ENCODE results near the gene SORCS2. TPM values are rescaled to one million over a fixed set of nuclear protein-coding genes. Genes with fewer than 3 reads are reported as not detected.

SORCS2 gene
- total RNA-seq, 1 donor from 2014 or later, result 29.5 TPM

DNA sequence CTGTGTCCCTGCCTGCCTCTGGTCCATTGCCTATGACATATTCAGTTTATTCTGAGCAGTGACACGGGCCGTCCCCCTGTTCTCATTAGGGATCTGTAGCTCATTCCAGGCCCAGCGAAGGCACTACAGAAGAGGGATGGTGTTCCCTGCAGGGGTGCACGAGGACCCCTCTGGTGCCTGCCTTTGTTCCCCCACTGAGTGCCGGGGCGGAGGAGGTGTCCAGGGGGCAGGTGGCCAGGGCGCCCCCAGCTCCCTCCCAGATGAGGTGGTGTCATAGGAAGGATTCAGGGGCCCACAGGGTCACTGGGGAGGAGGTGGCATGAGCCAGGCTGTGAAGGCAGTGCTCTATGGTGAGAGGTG is 61.0 kb downstream of the SORCS2 start:
- Mint-ChIP-seq H3K4me1 (ENCODE audit: low read depth, unreplicated experiment) (peaks cover 31% of the 10 kb centered on the region), H3K27ac (ENCODE audit: unreplicated experiment) (no peak overlapping the region), H3K27me3 (ENCODE audit: unreplicated experiment) (peaks cover 16% of the 10 kb centered on the region), H3K4me3 (ENCODE audit: unreplicated experiment) (no peak overlapping the region), H3K9me3 (ENCODE audit: unreplicated experiment) (peaks cover 18% of the 10 kb centered on the region), H3K36me3 (ENCODE audit: unreplicated experiment) (no peaks in the 10 kb centered on the region)
- TF ChIP-seq, protein P1, sequence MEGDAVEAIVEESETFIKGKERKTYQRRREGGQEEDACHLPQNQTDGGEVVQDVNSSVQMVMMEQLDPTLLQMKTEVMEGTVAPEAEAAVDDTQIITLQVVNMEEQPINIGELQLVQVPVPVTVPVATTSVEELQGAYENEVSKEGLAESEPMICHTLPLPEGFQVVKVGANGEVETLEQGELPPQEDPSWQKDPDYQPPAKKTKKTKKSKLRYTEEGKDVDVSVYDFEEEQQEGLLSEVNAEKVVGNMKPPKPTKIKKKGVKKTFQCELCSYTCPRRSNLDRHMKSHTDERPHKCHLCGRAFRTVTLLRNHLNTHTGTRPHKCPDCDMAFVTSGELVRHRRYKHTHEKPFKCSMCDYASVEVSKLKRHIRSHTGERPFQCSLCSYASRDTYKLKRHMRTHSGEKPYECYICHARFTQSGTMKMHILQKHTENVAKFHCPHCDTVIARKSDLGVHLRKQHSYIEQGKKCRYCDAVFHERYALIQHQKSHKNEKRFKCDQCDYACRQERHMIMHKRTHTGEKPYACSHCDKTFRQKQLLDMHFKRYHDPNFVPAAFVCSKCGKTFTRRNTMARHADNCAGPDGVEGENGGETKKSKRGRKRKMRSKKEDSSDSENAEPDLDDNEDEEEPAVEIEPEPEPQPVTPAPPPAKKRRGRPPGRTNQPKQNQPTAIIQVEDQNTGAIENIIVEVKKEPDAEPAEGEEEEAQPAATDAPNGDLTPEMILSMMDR (IDR thresholded peaks at IDR 0.05; ENCODE audit: partially characterized antibody, unreplicated experiment), result no peak
- DNase-seq, result no peak

DNA sequence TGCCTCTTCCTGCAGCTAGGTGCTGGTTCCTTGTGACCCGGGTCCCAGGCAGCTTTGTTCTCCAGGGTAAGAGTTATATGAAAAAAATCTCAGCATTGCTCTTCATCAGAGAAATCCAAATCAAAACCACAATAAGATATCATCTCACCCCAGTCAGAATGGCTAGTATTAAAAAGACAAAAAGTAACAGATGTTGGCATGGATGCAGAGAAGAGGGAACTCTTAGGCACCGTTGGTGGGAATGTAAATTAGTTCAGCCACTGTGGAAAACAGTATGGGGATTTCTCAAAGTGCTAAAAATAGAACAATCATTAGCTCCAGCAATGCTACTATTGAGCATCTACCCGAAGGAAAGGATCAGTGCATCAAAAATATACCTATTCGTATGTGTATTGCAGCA is 61.5 kb downstream of the SORCS2 start:
- no peak for DNase-seq
- peaks cover 19% of the 10 kb centered on the region for H3K9me3 Mint-ChIP-seq (ENCODE audit: unreplicated experiment)
- H3K27ac Mint-ChIP-seq (ENCODE audit: unreplicated experiment), result peak overlapping the region; percentile 53
- TF ChIP-seq, protein P1 (IDR thresholded peaks at IDR 0.05; ENCODE audit: partially characterized antibody, unreplicated experiment), result no peak
- H3K36me3 Mint-ChIP-seq (ENCODE audit: unreplicated experiment), result peaks cover 3% of the 10 kb centered on the region
- peaks cover 12% of the 10 kb centered on the region for H3K27me3 Mint-ChIP-seq (ENCODE audit: unreplicated experiment)
- peaks cover 31% of the 10 kb centered on the region for H3K4me1 Mint-ChIP-seq (ENCODE audit: low read depth, unreplicated experiment)
- H3K4me3 Mint-ChIP-seq (ENCODE audit: unreplicated experiment), result no peak overlapping the region

DNA sequence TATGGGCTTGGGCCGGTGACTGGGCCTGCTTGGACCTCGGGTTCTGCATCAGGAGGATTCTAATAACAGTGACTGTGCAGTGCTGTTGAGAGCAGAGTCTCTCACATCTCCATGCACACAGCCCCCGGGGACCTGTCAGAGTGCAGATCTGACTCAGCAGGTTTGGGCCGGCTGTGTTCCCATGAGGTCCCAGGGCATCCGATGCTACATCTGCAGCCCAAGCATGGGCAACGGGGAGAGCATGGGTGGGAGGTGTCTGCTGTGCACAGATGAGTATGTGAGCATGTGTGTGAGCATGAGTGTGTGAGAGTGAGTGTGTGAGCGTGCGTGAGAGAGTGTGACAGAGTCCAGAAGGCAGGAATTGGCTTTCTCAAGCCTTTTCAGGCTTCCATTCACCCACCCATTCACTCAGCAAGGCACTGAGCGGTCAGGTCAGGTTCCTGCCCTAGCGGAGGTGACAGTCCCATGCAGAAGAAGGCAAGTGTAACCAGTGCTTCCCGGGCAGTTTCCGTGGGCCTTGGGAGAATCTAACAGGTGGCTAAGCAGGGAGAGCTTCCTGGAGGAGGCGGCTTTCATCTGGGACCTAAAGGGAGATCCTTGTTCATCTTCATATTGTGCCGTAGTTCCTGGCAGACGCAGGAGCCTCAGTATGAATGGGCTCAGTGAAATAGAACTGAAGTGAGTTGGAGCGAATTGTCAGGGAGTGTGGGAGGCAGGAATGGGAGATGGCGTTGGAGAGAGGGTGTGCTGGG is 62.6 kb downstream of the SORCS2 start:
- TF ChIP-seq, protein P1 (IDR thresholded peaks at IDR 0.05; ENCODE audit: partially characterized antibody, unreplicated experiment), result no peak
- Mint-ChIP-seq H3K27me3 (ENCODE audit: unreplicated experiment) (peaks cover 12% of the 10 kb centered on the region), H3K4me1 (ENCODE audit: low read depth, unreplicated experiment) (peaks cover 33% of the 10 kb centered on the region), H3K9me3 (ENCODE audit: unreplicated experiment) (peaks cover 22% of the 10 kb centered on the region), H3K4me3 (ENCODE audit: unreplicated experiment) (peak overlapping the region; percentile 25), H3K27ac (ENCODE audit: unreplicated experiment) (peak overlapping the region; percentile 90), H3K36me3 (ENCODE audit: unreplicated experiment) (peaks cover 6% of the 10 kb centered on the region)
- DNase-seq, result peak; percentile 68

DNA sequence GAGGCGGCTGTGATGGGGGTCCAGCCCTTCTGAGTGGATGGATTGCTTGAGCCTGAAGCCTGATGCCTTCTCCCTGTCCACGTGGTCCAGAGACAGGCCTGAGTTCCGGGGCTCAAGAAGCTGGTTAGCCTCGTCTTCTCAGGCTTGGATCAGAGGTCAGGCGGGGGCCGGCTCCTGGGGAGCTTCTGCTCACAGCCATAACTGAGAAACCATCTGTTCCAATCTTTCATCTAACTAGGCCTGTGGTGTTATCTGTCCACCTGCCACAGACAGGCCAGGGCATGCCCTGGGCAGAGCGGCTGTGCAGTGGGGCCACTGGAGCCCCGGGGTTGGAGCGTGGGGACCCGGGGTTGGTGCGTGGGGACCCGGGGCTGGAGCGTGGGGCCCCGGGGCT is 63.1 kb downstream of the SORCS2 start:
- H3K27ac Mint-ChIP-seq (ENCODE audit: unreplicated experiment), result peak overlapping the region; percentile 90
- H3K4me1 Mint-ChIP-seq (ENCODE audit: low read depth, unreplicated experiment), result peaks cover 36% of the 10 kb centered on the region
- no peak for DNase-seq
- peaks cover 6% of the 10 kb centered on the region for H3K36me3 Mint-ChIP-seq (ENCODE audit: unreplicated experiment)
- peak overlapping the region; percentile 25 for H3K4me3 Mint-ChIP-seq (ENCODE audit: unreplicated experiment)
- peaks cover 14% of the 10 kb centered on the region for H3K27me3 Mint-ChIP-seq (ENCODE audit: unreplicated experiment)
- TF ChIP-seq, protein P1 (IDR thresholded peaks at IDR 0.05; ENCODE audit: partially characterized antibody, unreplicated experiment), result no peak
- peaks cover 25% of the 10 kb centered on the region for H3K9me3 Mint-ChIP-seq (ENCODE audit: unreplicated experiment)

GRCh38 chr4:7255996-7256395 is 63.7 kb downstream of the SORCS2 start:
- Mint-ChIP-seq H3K9me3 (ENCODE audit: unreplicated experiment) (peaks cover 25% of the 10 kb centered on the region), H3K27ac (ENCODE audit: unreplicated experiment) (peak overlapping the region; percentile 85), H3K36me3 (ENCODE audit: unreplicated experiment) (peaks cover 6% of the 10 kb centered on the region), H3K4me3 (ENCODE audit: unreplicated experiment) (no peak overlapping the region), H3K27me3 (ENCODE audit: unreplicated experiment) (peaks cover 14% of the 10 kb centered on the region), H3K4me1 (ENCODE audit: low read depth, unreplicated experiment) (peaks cover 39% of the 10 kb centered on the region)
- TF ChIP-seq, protein P1 (IDR thresholded peaks at IDR 0.05; ENCODE audit: partially characterized antibody, unreplicated experiment), result no peak
- no peak for DNase-seq
